NT2/D1 (cell line): Measurements from ENCODE around the gene FAM222B.

ENCODE experiments used
- SUZ12 ChIP-seq: IDR thresholded peaks from 2 replicates; pipeline ENCODE4 v1.6.1; 2011; ENCODE audit not compliant: insufficient read length, insufficient read depth; ENCODE audit errors: extremely low read depth
- YY1 ChIP-seq: IDR thresholded peaks from 2 replicates; pipeline ENCODE4 v1.6.1; 2011; ENCODE audit not compliant: insufficient read length, insufficient read depth
- ZNF274 ChIP-seq: IDR thresholded peaks from 2 replicates; pipeline ENCODE4 v1.6.1; 2011; ENCODE audit warnings: mild to moderate bottlenecking, low read depth, low read length

GRCh38 chr17:28855336-28855679 lies 12.7 kb upstream of the FAM222B start:
- TF ChIP-seq ZNF274 (no peak), YY1 (no peak), SUZ12 (no peak)
